HT1080 (cell line): ENCODE data around the gene IDH3B. TPM values are rescaled to one million over a fixed set of nuclear protein-coding genes. Genes with fewer than 3 reads are reported as not detected.

Experiments used
- DNase-seq: peaks from one replicate; pipeline ENCODE4 v3.0.0-alpha.2; 2015; ENCODE audit warnings: low read depth
- small RNA-seq: library from RNA; depleted of rRNA; stranded (forward); fragments of <200 nt; gene quantifications from one replicate; pipeline ENCODE3, GENCODE V24; 2014
- total RNA-seq: library from RNA; depleted of rRNA; stranded (reverse); fragments of >200 nt; shearing (Covaris generic); gene quantifications from 2 replicates; pipeline ENCODE4 v1.2.3, GENCODE V29; 2014; rRNA removed

IDH3B gene
- total RNA-seq, 1 experiment from 2014 or later, result 187 TPM

- no peak for DNase-seq
Observed at GRCh38 chr20:2624190-2624589, 39.8 kb downstream of the IDH3B start.

GRCh38 chr20:2619961-2620595 lies 43.9 kb downstream of the IDH3B start:
- DNase-seq, result peak; percentile 56

- DNase-seq, result no peak
Observed at GRCh38 chr20:2619337-2619736, 44.7 kb downstream of the IDH3B start.

GRCh38 chr20:2618815-2619214 lies 45.2 kb downstream of the IDH3B start:
- DNase-seq, result no peak

GRCh38 chr20:2617099-2617714 lies 46.8 kb downstream of the IDH3B start:
- DNase-seq, result no peak

- no peak for DNase-seq
Observed at GRCh38 chr20:2616634-2617033, 47.4 kb downstream of the IDH3B start.

GRCh38 chr20:2612073-2612472 lies 51.9 kb downstream of the IDH3B start:
- no peak for DNase-seq

- DNase-seq, result no peak
Observed at GRCh38 chr20:2610941-2611720, 52.9 kb downstream of the IDH3B start.

- no peak for DNase-seq
Observed at GRCh38 chr20:2610326-2610725, 53.7 kb downstream of the IDH3B start.

Small RNA genes within 50 kb of the gene (small RNA-seq; reads per million reads assigned to genes)
- not detected for gene SNORA51
- not detected for gene SNORD110
- gene SNORD56, result not detected
- not detected for gene SNORD57
- gene SNORD86, result not detected

Other genes starting within 250 kb of the IDH3B start
- 674 and 709 TPM in 2 replicates for gene SNRPB, start 193.4 kb downstream of the IDH3B start, total RNA-seq
- 12.8 and 19.6 TPM in 2 replicates for gene ZNF343, start 155.3 kb downstream of the IDH3B start, total RNA-seq
- not detected in 2 replicates for gene TMC2, start 127.6 kb downstream of the IDH3B start, total RNA-seq
- gene NOP56, start 11.6 kb downstream of the IDH3B start, total RNA-seq, result 493 and 581 TPM in 2 replicates
- not detected in 2 replicates for gene EBF4, start 28.6 kb upstream of the IDH3B start, total RNA-seq
- gene CPXM1, start 136.4 kb upstream of the IDH3B start, total RNA-seq, result not detected in 2 replicates
- 0.50 TPM in 1 of 2 replicates, not detected in the other for gene C20orf141, start 150.8 kb upstream of the IDH3B start, total RNA-seq
- not detected in 2 replicates for gene TMEM239, start 152.1 kb upstream of the IDH3B start, total RNA-seq
- 26.2 and 29.3 TPM in 2 replicates for gene PCED1A, start 176.4 kb upstream of the IDH3B start, total RNA-seq
- 32.6 TPM in 2 replicates for gene VPS16, start 176.5 kb upstream of the IDH3B start, total RNA-seq
- gene PTPRA, start 209.3 kb upstream of the IDH3B start, total RNA-seq, result 25.2 and 36.5 TPM in 2 replicates